ENCODE results near the gene ASF1B. TPM values are rescaled to one million over a fixed set of nuclear protein-coding genes. Genes with fewer than 3 reads are reported as not detected.
"Not testable (repeated sequence)": the region's sequence is repeated elsewhere in the genome, so short reads cannot be mapped to it uniquely, and the experiment has no call there.

Gene ASF1B
- total and polyA plus RNA-seq, 12 donors: 0.48 to 17.2 (median 1.9) TPM

DNA sequence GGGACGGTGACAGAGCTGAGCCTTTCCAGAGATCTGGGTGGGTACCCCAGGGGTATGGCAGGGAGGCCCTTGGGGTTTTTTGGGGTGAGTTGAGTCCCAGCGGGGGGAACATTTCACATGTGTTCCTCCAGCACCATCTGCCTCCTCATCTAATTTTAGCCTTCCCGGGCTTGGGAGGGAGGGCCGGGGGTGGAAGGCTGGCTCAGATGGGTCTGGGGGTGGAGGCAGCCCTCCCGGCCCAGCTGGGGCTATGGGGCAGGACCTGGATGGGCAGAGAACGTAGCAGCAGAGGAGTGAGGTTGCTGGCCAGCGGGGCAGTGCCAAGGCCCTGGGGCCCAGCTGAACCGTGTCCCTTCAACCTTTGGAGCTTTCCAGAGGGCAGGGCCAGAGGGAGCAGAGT is 46.1 kb upstream of the ASF1B start:
- H3K9me3 ChIP-seq (replicated peaks in 1 of 3): no peaks in the 10 kb centered on the region
- 79 to 83% (median 82%) methylated on average over 2 to 8 of the region's 8 CpGs for WGBS, 4 donors
- no peak for TF ChIP-seq POLR2A (IDR thresholded peaks at IDR 0.05)
- TF ChIP-seq, protein P1, sequence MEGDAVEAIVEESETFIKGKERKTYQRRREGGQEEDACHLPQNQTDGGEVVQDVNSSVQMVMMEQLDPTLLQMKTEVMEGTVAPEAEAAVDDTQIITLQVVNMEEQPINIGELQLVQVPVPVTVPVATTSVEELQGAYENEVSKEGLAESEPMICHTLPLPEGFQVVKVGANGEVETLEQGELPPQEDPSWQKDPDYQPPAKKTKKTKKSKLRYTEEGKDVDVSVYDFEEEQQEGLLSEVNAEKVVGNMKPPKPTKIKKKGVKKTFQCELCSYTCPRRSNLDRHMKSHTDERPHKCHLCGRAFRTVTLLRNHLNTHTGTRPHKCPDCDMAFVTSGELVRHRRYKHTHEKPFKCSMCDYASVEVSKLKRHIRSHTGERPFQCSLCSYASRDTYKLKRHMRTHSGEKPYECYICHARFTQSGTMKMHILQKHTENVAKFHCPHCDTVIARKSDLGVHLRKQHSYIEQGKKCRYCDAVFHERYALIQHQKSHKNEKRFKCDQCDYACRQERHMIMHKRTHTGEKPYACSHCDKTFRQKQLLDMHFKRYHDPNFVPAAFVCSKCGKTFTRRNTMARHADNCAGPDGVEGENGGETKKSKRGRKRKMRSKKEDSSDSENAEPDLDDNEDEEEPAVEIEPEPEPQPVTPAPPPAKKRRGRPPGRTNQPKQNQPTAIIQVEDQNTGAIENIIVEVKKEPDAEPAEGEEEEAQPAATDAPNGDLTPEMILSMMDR (IDR thresholded peaks at IDR 0.05): no peak
- no peak overlapping the region for H3K27ac ChIP-seq
- H3K4me3 ChIP-seq: no peak overlapping the region
- no peaks in the 10 kb centered on the region for H3K36me3 ChIP-seq (replicated peaks in 1 of 2)
- intact Hi-C loops (cut with DNase I): no loop called here
- H3K27me3 ChIP-seq: no peaks in the 10 kb centered on the region
- DNase-seq: no peak
- no peaks in the 10 kb centered on the region for H3K4me1 ChIP-seq (replicated peaks in 1 of 2)

DNA sequence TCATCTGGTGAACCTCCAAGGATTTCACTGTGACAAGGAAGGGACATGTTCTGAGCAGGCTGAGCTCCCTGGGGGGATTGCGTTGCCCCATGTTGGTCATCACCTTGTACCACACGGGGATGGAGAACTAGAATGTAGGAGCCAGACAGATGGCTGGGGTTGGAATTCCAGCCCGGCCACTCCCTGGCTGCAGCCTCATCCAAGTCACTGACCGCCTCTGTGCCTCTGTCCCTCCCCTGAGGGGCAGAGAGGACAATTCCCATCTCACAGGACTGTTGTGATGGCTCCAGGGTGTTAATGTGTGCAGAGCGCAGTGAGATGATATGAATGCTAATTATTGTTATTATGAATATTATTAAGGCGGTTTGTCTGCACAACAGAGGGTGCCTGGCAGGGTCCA is 45.5 kb upstream of the ASF1B start:
- H3K27me3 ChIP-seq: no peaks in the 10 kb centered on the region
- no peaks in the 10 kb centered on the region for H3K36me3 ChIP-seq (replicated peaks in 1 of 2)
- H3K4me1 ChIP-seq (replicated peaks in 1 of 2): no peaks in the 10 kb centered on the region
- no peaks in the 10 kb centered on the region for H3K9me3 ChIP-seq (replicated peaks in 1 of 3)
- TF ChIP-seq POLR2A (IDR thresholded peaks at IDR 0.05): no peak
- TF ChIP-seq, protein P1 (IDR thresholded peaks at IDR 0.05): no peak
- H3K27ac ChIP-seq: no peak overlapping the region
- no peak overlapping the region for H3K4me3 ChIP-seq
- DNase-seq: no peak
- WGBS, 4 donors: 82 to 90% (median 86%) methylated on average over 2 to 6 of the region's 6 CpGs
- intact Hi-C loops (cut with DNase I): no loop called here

DNA sequence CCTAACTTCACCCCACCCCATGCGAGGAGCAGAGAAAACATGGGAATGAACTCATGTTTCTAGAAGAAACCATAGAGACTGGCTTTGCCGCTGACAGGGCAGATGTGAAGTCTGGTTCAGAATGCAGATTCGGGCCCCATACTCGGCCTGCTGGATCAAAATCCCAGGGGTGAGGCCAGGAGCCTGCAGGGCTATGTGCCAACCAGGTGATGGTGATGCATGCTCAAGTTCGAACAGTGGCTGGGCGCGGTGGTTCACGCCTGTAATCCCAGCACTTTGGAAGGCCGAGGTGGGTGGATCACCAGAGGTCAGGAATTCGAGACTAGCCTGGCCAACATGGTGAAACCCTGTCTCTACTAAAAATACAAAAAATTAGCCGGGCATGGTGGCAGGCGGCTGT is 44.8 kb upstream of the ASF1B start:
- DNase-seq; H3K27ac ChIP-seq; H3K36me3 ChIP-seq (replicated peaks in 1 of 2); H3K9me3 ChIP-seq (replicated peaks in 1 of 3); H3K4me1 ChIP-seq (replicated peaks in 1 of 2); H3K4me3 ChIP-seq; H3K27me3 ChIP-seq; intact Hi-C loops (cut with DNase I): not testable (repeated sequence)
- 87 to 94% (median 89%) methylated on average over 8 to 12 of the region's 12 CpGs for WGBS, 4 donors

DNA sequence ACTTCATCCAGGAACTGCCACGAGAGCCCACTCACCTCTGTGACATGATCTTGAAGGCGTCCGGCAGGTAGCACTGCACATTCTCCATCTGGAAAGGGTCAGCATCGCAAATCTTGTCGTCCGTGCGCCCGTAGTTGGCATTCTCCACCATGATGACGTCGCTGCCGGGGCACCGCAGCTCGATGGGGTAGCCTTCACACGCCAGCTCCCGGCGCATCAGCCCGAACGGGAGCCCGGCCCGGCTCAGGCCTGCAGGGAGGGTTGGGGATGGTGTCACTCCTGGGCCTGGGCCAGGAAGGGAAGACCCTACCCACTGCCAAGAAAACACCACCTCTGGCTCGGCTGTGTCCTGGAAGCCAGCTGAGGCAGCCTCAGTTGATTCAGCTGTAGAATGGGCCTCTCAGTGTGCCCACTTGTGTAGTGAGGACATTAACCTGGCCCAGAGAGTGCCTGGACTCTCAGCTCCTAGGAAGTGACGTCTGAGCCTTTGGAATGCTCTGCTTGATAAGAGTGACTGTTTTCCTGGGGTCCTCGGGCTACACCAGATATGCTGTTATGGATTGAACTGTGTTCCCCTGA is 41.2 kb upstream of the ASF1B start:
- no peak overlapping the region for H3K4me3 ChIP-seq
- intact Hi-C loops (cut with DNase I): no loop called here

More for the DNA sequence above, 41.2 kb upstream of the ASF1B start:
- H3K9me3 ChIP-seq (replicated peaks in 1 of 3): no peaks in the 10 kb centered on the region
- H3K4me1 ChIP-seq (replicated peaks in 1 of 2): no peaks in the 10 kb centered on the region
- TF ChIP-seq, protein P1 (IDR thresholded peaks at IDR 0.05): no peak
- no peak for TF ChIP-seq POLR2A (IDR thresholded peaks at IDR 0.05)
- H3K27ac ChIP-seq: no peak overlapping the region
- DNase-seq: no peak
- WGBS, 4 donors: 91 to 97% (median 94%) methylated on average over 17 to 23 of the region's 23 CpGs
- H3K27me3 ChIP-seq: no peaks in the 10 kb centered on the region
- H3K36me3 ChIP-seq (replicated peaks in 1 of 2): peaks cover 0 to 2% of the 10 kb centered on the region in 2 donors

Measured in adrenal gland (tissue), 12 donors.